Peyer's patch (tissue), 4 donors: Measurements from ENCODE around the gene ODC1.

ENCODE experiments used
- POLR2A ChIP-seq, 2 donors: fragments of 450-650 bp; IDR thresholded peaks; one replicate each; pipeline ENCODE4 v1.5.1; 2017; ENCODE audit warnings: antibody characterized with exemption in 2 of 2, mild to moderate bottlenecking in 2 of 2, moderate library complexity in 2 of 2
- TF ChIP-seq, protein P1 (sequence below), 6 experiments: fragments of 450-650 bp in 4 of 6; fragments of 200-600 bp in 2 of 6; sonication (generic) in 1 of 6; IDR thresholded peaks; one replicate each; pipeline ENCODE4 v1.5.1; 2017 to 2019; ENCODE audit warnings: antibody characterized with exemption in 6 of 6, mild to moderate bottlenecking in 3 of 6, moderate library complexity in 1 of 6

DNA sequence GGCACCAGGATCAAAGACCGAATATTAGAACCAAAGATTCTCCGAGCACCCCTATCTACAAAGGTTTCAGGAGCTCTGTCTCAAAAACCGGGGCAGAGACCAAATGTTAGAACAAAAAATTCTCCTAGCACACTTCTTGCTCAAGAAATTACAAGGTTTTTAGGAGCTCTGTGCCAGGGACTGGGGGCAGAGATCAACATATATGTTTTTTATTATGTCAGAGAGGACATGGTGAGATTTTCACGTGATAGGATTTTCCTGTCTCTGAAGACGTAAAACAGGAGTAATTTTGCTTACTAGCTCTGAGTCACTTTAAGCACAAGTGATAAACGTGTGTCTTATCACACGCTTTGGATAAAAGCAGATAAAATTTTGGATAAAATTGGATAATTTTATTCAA lies 34.8 kb upstream of the ODC1 start:
- TF ChIP-seq, protein P1, sequence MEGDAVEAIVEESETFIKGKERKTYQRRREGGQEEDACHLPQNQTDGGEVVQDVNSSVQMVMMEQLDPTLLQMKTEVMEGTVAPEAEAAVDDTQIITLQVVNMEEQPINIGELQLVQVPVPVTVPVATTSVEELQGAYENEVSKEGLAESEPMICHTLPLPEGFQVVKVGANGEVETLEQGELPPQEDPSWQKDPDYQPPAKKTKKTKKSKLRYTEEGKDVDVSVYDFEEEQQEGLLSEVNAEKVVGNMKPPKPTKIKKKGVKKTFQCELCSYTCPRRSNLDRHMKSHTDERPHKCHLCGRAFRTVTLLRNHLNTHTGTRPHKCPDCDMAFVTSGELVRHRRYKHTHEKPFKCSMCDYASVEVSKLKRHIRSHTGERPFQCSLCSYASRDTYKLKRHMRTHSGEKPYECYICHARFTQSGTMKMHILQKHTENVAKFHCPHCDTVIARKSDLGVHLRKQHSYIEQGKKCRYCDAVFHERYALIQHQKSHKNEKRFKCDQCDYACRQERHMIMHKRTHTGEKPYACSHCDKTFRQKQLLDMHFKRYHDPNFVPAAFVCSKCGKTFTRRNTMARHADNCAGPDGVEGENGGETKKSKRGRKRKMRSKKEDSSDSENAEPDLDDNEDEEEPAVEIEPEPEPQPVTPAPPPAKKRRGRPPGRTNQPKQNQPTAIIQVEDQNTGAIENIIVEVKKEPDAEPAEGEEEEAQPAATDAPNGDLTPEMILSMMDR (IDR thresholded peaks at IDR 0.05), result no peak
- TF ChIP-seq POLR2A (IDR thresholded peaks at IDR 0.05), result no peak
